Measurements from ENCODE around the gene TTLL11.

DNA sequence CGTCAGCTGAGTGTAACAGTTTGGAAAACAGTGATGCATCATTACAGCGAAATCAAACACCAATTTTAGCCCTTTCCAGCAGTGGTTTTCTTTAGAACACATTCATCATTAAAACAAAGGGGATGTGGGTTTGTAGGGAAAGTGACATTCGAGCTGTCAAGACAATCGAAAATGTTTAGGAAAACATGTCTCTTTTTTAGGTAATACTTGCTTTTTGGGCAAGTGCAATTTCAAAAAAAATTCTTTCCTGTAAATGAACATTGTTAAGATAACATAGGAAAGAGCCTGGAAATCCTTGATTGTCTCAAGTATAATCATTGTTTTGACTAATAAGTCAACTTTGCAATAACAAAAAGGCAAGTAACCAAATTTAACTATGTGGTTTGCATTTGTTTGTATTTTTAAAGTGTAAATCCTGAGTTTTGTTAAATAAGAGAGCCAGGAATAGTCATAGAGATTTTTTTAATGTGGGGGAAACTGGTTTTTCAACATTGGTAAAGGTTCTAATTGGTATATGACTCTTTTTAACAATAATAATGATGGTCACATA, 182.5 kb downstream of the TTLL11 start:
- TF ChIP-seq, protein P1, sequence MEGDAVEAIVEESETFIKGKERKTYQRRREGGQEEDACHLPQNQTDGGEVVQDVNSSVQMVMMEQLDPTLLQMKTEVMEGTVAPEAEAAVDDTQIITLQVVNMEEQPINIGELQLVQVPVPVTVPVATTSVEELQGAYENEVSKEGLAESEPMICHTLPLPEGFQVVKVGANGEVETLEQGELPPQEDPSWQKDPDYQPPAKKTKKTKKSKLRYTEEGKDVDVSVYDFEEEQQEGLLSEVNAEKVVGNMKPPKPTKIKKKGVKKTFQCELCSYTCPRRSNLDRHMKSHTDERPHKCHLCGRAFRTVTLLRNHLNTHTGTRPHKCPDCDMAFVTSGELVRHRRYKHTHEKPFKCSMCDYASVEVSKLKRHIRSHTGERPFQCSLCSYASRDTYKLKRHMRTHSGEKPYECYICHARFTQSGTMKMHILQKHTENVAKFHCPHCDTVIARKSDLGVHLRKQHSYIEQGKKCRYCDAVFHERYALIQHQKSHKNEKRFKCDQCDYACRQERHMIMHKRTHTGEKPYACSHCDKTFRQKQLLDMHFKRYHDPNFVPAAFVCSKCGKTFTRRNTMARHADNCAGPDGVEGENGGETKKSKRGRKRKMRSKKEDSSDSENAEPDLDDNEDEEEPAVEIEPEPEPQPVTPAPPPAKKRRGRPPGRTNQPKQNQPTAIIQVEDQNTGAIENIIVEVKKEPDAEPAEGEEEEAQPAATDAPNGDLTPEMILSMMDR (IDR thresholded peaks at IDR 0.05): no peak
- no peak for TF ChIP-seq POLR2A (IDR thresholded peaks at IDR 0.05)
- TF ChIP-seq EP300 (IDR thresholded peaks at IDR 0.05): no peak

All from tibial nerve (tissue), 4 donors.